Transverse colon (tissue), 4 donors: ENCODE results near the gene PARP1. TPM values are rescaled to one million over a fixed set of nuclear protein-coding genes. Genes with fewer than 3 reads are reported as not detected.

Experiments
- DNase-seq: peaks from one replicate; pipeline ENCODE4 v3.0.0-alpha.2; 2019
- H3K27ac ChIP-seq, 4 donors: fragments of 200-600 bp; sonication (generic); 2 replicates each; pipeline ENCODE4 v1.5.1; 2016 to 2018; ENCODE audit warnings: inconsistent platforms in 4 of 4
- H3K27me3 ChIP-seq: fragments of 200-600 bp; sonication (generic); 2 replicates; pipeline ENCODE4 v1.5.1; 2017; ENCODE audit warnings: inconsistent platforms
- H3K36me3 ChIP-seq, 4 donors: fragments of 200-600 bp; sonication (generic); 2 replicates each; pipeline ENCODE4 v1.5.1; 2017 to 2019; ENCODE audit warnings: inconsistent platforms in 4 of 4
- H3K4me1 ChIP-seq, 4 donors: fragments of 200-600 bp; sonication (generic); 2 replicates each; pipeline ENCODE4 v1.5.1; 2017 to 2020; ENCODE audit warnings: inconsistent platforms in 4 of 4
- H3K4me3 ChIP-seq, 4 donors: fragments of 200-600 bp; sonication (generic); 1 replicate in 1 of 4; 2 replicates in 3 of 4; pipeline versions ENCODE4 v1.5.1 to v1.6.1; 2017 to 2019; ENCODE audit warnings: inconsistent platforms in 4 of 4
- H3K9me3 ChIP-seq, 2 donors: fragments of 200-600 bp; sonication (generic); 2 replicates each; pipeline ENCODE4 v1.5.1; 2017 to 2019; ENCODE audit warnings: inconsistent platforms in 2 of 2
- EP300 ChIP-seq: sonication (generic); formaldehyde crosslinking; IDR thresholded peaks from one replicate; pipeline ENCODE4 v1.6.1; 2017; ENCODE audit warnings: antibody characterized with exemption, low read depth
- POLR2A ChIP-seq: fragments of 450-650 bp; IDR thresholded peaks from one replicate; pipeline ENCODE4 v1.6.1; 2016; ENCODE audit warnings: antibody characterized with exemption, mild to moderate bottlenecking, moderate library complexity
- POLR2AphosphoS5 ChIP-seq, 3 donors: sonication (generic); formaldehyde crosslinking; IDR thresholded peaks; one replicate each; pipeline ENCODE4 v1.6.1; 2016; ENCODE audit warnings: antibody characterized with exemption in 3 of 3
- WGBS, 2 donors: methylation state at CpG; one replicate each; pipeline ENCODE4 v1.1.5; 2018; ENCODE audit warnings: low coverage in 1 of 2; 5-methylcytosine and 5-hydroxymethylcytosine counted together
- in situ Hi-C, 4 donors: fragments of 200-750 bp; cut with MboI; loops; one replicate each; pipeline versions ENCODE4 v1.15.0 to v1.15.1; 2017; ENCODE audit warnings: low sequenced_read_pairs in 3 of 4, low pct_ligation_motif_present in 1 of 4, low pct_unique_long_range_greater_than_20kb in 1 of 4
- intact Hi-C: fragments of 100-400 bp; cut with DNase I; formaldehyde crosslinking; loops from one replicate; pipeline ENCODE4 v1.15.1; 2023; ENCODE audit warnings: low total_unique reads
- total RNA-seq, 4 donors: library from RNA; depleted of rRNA; stranded (reverse); fragments of >200 nt; gene quantifications; one replicate each; pipeline ENCODE4 v1.1.0, GENCODE V29; 2016
- TF ChIP-seq, protein P1 (sequence below), 5 experiments: fragments of 200-600 bp in 3 of 5; fragments of 450-650 bp in 2 of 5; sonication (generic) in 3 of 5; IDR thresholded peaks; 1 replicate in 2 of 5; 2 replicates in 3 of 5; pipeline ENCODE4 v1.5.1; 2016 to 2017; ENCODE audit warnings: antibody characterized with exemption in 5 of 5, inconsistent platforms in 3 of 5, mild to moderate bottlenecking in 2 of 5, moderate library complexity in 1 of 5

PARP1 gene
- total RNA-seq, 4 donors from 2014 or later = 23.2 to 74.4 (median 38.0) TPM

DNA sequence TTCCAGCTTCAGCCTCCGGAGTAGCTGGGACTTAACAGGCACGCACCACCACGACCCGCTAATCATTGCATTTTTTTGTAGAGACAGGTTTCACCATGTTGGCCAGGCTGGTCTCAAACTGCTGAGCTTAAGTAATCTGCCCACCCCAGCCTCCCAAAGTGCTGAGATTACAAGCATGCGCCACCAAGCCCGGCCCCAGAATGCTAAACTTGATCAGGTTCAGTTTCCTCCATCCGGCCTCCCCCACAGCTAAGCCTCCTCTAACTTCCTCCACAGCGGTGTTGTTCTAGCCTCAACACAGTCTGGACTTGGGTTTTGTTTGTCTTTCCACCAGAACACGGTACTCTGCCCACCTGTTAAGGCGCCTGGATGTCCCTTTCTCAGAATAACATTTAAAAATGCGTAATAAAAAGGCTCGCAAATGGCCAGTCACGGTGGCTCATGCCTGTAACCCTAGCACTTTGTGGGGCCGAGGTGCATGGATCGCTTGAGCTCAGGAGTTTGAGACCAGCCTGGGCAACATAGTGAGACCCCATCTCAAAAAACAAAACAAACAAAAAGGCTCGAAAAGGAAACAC lies 2.4 kb downstream of the PARP1 start:
- H3K27me3 ChIP-seq = no peaks in the 10 kb centered on the region
- WGBS, 2 donors = 61% methylated on average over 8 to 16 of the region's 16 CpGs
- no peak for DNase-seq
- H3K4me3 ChIP-seq = peak overlapping the region in 1 of 4 donors; percentile 90
- peaks cover 17 to 63% (median 39%) of the 10 kb centered on the region in 4 donors for H3K4me1 ChIP-seq
- H3K36me3 ChIP-seq = peaks cover 0 to 9% (median 4%) of the 10 kb centered on the region in 4 donors
- H3K27ac ChIP-seq = peak overlapping the region; percentile 10 to 88 (median 50)
- intact Hi-C loops = no loop called here
- in situ Hi-C loops = loop anchor here in 3 of 4 donors (25.0 kb wide), 2 partner anchors 207 to 432 kb away; no protein-coding TSS in a partner anchor
- no peak for TF ChIP-seq POLR2AphosphoS5 (IDR thresholded peaks at IDR 0.05)
- no peak for TF ChIP-seq POLR2A
- TF ChIP-seq EP300 = no peak
- TF ChIP-seq, protein P1, sequence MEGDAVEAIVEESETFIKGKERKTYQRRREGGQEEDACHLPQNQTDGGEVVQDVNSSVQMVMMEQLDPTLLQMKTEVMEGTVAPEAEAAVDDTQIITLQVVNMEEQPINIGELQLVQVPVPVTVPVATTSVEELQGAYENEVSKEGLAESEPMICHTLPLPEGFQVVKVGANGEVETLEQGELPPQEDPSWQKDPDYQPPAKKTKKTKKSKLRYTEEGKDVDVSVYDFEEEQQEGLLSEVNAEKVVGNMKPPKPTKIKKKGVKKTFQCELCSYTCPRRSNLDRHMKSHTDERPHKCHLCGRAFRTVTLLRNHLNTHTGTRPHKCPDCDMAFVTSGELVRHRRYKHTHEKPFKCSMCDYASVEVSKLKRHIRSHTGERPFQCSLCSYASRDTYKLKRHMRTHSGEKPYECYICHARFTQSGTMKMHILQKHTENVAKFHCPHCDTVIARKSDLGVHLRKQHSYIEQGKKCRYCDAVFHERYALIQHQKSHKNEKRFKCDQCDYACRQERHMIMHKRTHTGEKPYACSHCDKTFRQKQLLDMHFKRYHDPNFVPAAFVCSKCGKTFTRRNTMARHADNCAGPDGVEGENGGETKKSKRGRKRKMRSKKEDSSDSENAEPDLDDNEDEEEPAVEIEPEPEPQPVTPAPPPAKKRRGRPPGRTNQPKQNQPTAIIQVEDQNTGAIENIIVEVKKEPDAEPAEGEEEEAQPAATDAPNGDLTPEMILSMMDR (IDR thresholded peaks at IDR 0.05) = no peak
- no peaks in the 10 kb centered on the region for H3K9me3 ChIP-seq

DNA sequence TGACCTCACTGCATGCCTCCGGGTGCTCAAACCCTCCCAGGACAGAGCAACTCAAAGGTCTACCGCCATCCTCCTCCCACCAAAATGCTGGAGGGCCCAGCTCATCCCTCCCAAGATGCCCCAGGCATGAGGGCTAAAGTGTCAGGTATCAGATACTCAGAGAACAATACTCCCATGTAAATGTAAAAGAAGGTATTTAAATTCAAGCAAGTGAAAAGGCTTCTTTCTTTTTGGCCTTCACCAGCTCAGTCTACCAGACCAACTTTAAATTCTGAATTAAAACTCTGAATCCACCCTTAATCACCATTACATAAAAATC lies 3.0 kb downstream of the PARP1 start:
- Histone ChIP-seq H3K4me1 (peaks cover 17 to 67% (median 40%) of the 10 kb centered on the region in 4 donors), H3K27me3 (no peaks in the 10 kb centered on the region), H3K4me3 (no peak overlapping the region), H3K9me3 (no peaks in the 10 kb centered on the region), H3K36me3 (peaks cover 0 to 9% (median 4%) of the 10 kb centered on the region in 4 donors), H3K27ac (peak overlapping the region in 3 of 4 donors; percentile 15 to 85 (median 39))
- in situ Hi-C loops = loop anchor here in 3 of 4 donors (25.0 kb wide), 2 partner anchors 207 to 432 kb away; no protein-coding TSS in a partner anchor
- WGBS, 2 donors = 72% methylated on average over 2 of the region's 2 CpGs; no CpG with 5 or more reads in 1 of the 2 donors
- intact Hi-C loops = no loop called here
- TF ChIP-seq POLR2AphosphoS5 (IDR thresholded peaks at IDR 0.05) = no peak
- TF ChIP-seq POLR2A = no peak
- TF ChIP-seq, protein P1 (IDR thresholded peaks at IDR 0.05) = no peak
- TF ChIP-seq EP300 = no peak
- no peak for DNase-seq

DNA sequence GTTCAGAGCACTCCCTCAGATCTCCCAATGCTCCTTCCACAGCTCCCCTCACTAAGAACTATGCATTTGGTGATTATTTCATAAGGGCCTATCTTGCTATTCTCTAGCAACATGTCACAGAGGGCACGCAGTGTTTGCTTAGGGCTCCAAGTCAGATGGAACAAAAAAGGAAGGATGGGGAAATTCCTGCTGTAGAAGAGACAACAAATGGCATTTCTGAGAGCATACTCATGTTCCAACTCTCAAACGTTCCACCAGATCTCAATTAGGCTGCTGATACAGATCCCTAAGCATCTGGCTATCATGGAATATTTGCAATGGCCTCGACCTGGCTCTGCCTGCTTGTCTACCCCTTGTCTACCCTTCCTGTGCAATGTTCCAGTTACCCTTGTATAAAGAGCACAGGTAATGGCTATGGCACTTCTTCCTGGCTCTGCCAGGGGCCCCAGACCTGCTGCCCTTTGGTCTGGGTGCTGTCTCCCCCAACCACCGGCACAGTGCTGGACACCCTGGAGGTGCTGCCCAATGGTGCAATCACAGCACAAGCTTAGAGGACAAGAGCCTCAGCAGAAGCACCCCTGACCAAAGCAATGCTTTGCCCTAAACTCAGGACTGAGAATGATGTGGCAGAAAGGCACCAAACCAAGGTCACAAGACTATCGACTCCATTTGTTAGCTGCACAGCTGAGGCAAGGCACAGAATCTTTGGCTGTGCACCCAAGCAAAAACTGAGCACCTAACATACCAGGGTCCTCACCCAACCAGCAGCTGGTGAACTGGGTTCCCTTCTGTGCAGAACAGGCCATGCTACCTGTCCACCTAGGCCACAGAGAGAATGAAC lies 3.6 kb downstream of the PARP1 start:
- in situ Hi-C loops (loop anchor here in 3 of 4 donors (25.0 kb wide), 2 partner anchors 208 to 433 kb away; no protein-coding TSS in a partner anchor), intact Hi-C loops (no loop called here)
- 40 to 63% methylated on average over 3 to 5 of the region's 5 CpGs for WGBS, 2 donors
- Histone ChIP-seq H3K36me3 (peaks cover 0 to 9% (median 4%) of the 10 kb centered on the region in 4 donors), H3K27ac (peak overlapping the region in 2 of 4 donors; percentile 34 to 39), H3K4me1 (peaks cover 17 to 67% (median 40%) of the 10 kb centered on the region in 4 donors), H3K27me3 (no peaks in the 10 kb centered on the region), H3K9me3 (no peaks in the 10 kb centered on the region), H3K4me3 (no peak overlapping the region)
- TF ChIP-seq EP300 (no peak), POLR2AphosphoS5 (IDR thresholded peaks at IDR 0.05) (no peak), POLR2A (no peak)
- TF ChIP-seq, protein P1 (IDR thresholded peaks at IDR 0.05) = no peak
- DNase-seq = no peak
